ENCODE measurements around the gene TRPM6.

TRPM6 gene

DNA sequence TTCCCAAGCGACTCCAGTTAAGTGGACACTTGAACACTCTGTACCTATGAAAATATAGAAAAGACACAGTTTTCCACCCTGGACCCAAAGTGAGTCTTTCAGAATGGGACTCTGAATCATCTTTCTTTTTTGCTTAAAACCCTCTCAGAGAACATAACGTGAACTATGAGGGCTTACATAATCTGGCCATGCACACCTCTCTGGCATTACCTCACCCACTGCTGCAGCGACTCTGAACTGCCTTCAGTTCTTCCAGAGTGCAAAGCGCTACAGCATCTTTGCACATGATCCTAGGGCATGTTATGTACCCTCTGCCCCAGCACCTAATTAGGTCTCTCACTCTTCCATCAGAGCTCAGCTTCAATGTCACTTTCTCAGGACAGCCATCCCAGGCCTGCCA is 204.4 kb downstream of the TRPM6 start:
- H3K4me3 ChIP-seq (ENCODE audit: low read depth, low read length), result no peak overlapping the region
- TF ChIP-seq, protein P1, sequence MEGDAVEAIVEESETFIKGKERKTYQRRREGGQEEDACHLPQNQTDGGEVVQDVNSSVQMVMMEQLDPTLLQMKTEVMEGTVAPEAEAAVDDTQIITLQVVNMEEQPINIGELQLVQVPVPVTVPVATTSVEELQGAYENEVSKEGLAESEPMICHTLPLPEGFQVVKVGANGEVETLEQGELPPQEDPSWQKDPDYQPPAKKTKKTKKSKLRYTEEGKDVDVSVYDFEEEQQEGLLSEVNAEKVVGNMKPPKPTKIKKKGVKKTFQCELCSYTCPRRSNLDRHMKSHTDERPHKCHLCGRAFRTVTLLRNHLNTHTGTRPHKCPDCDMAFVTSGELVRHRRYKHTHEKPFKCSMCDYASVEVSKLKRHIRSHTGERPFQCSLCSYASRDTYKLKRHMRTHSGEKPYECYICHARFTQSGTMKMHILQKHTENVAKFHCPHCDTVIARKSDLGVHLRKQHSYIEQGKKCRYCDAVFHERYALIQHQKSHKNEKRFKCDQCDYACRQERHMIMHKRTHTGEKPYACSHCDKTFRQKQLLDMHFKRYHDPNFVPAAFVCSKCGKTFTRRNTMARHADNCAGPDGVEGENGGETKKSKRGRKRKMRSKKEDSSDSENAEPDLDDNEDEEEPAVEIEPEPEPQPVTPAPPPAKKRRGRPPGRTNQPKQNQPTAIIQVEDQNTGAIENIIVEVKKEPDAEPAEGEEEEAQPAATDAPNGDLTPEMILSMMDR (IDR thresholded peaks at IDR 0.05; ENCODE audit: low read depth, low read length), result no peak

DNA sequence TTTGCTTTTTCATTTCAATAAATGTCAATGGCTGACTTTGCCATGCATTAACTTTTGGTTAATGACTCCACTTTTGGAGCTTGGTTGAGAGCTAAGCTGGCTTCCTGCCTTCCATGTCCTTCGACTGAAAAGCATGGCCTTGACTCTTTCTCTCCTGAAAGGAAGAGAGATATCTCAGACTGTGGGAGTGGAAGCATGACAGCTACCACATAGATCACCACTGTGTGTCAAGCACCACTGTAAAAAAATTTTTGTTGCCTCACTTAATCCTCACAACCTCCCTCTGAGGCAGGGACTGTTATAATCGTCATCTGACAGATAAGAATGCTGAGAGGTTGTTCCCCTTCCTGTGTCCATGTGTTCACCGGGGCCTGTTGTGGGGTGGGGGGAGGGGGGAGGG is 205.8 kb downstream of the TRPM6 start:
- TF ChIP-seq, protein P1 (IDR thresholded peaks at IDR 0.05; ENCODE audit: low read depth, low read length), result no peak
- H3K4me3 ChIP-seq (ENCODE audit: low read depth, low read length), result no peak overlapping the region

- H3K4me3 ChIP-seq (ENCODE audit: low read depth, low read length), result no peak overlapping the region
- TF ChIP-seq, protein P1 (IDR thresholded peaks at IDR 0.05; ENCODE audit: low read depth, low read length), result no peak
These were observed 213.6 kb downstream of the TRPM6 start for GRCh38 chr9:74674077-74674476.
